ENCODE data around the gene CCDC88B. TPM values are rescaled to one million over a fixed set of nuclear protein-coding genes. Genes with fewer than 3 reads are reported as not detected.

Gene CCDC88B
- polyA plus RNA-seq, 1 donor from 2014 or later: 1.3 TPM

DNA sequence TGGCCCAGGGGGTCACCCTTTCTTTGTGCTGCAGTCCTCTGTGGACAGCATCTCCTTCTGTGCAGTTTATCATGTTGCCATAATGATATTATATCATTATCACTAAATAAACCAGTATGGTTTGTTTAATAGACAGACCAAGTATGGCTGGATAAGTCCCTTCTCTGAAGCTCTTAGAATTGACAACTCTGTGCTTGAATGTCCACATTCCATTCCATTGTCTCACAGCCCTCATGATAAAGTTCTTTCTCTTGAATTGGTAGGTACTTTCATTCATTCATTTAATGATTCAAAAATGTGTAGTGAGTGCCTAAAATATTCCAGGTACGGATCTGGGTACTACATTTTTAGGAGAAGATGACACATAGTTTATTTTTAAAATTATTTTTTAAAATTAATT, 26.7 kb downstream of the CCDC88B start:
- H2AFZ ChIP-seq (ENCODE audit: low read depth, low read length): no peak overlapping the region
- no peaks in the 10 kb centered on the region for H3K9me2 ChIP-seq (ENCODE audit: insufficient read depth, low read length)
- H3K4me2 ChIP-seq (ENCODE audit: low read length): no peak overlapping the region
- H3K79me2 ChIP-seq (replicated peaks; ENCODE audit: insufficient read depth, low read length): no peaks in the 10 kb centered on the region
- no peaks in the 10 kb centered on the region for H3K9me3 ChIP-seq (ENCODE audit: low read length)
- TF ChIP-seq, protein P1, sequence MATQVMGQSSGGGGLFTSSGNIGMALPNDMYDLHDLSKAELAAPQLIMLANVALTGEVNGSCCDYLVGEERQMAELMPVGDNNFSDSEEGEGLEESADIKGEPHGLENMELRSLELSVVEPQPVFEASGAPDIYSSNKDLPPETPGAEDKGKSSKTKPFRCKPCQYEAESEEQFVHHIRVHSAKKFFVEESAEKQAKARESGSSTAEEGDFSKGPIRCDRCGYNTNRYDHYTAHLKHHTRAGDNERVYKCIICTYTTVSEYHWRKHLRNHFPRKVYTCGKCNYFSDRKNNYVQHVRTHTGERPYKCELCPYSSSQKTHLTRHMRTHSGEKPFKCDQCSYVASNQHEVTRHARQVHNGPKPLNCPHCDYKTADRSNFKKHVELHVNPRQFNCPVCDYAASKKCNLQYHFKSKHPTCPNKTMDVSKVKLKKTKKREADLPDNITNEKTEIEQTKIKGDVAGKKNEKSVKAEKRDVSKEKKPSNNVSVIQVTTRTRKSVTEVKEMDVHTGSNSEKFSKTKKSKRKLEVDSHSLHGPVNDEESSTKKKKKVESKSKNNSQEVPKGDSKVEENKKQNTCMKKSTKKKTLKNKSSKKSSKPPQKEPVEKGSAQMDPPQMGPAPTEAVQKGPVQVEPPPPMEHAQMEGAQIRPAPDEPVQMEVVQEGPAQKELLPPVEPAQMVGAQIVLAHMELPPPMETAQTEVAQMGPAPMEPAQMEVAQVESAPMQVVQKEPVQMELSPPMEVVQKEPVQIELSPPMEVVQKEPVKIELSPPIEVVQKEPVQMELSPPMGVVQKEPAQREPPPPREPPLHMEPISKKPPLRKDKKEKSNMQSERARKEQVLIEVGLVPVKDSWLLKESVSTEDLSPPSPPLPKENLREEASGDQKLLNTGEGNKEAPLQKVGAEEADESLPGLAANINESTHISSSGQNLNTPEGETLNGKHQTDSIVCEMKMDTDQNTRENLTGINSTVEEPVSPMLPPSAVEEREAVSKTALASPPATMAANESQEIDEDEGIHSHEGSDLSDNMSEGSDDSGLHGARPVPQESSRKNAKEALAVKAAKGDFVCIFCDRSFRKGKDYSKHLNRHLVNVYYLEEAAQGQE (IDR thresholded peaks at IDR 0.05; ENCODE audit: borderline replicate concordance): no peak
- TF ChIP-seq RAD21 (conservative IDR thresholded peaks at IDR 0.05) (no peak), SMC3 (conservative IDR thresholded peaks at IDR 0.05; ENCODE audit: poor library complexity) (no peak), EP300 (conservative IDR thresholded peaks at IDR 0.05; ENCODE audit: poor library complexity, severe bottlenecking) (no peak), POLR2AphosphoS5 (IDR thresholded peaks at IDR 0.05) (no peak), TAF1 (IDR thresholded peaks at IDR 0.05; ENCODE audit: low read depth) (no peak), MXI1 (conservative IDR thresholded peaks at IDR 0.05; ENCODE audit: poor library complexity, severe bottlenecking) (no peak), EZH2 (IDR thresholded peaks at IDR 0.05; ENCODE audit: borderline replicate concordance, insufficient read depth, low read length, poor library complexity, severe bottlenecking) (no peak)
- TF ChIP-seq, protein P2, sequence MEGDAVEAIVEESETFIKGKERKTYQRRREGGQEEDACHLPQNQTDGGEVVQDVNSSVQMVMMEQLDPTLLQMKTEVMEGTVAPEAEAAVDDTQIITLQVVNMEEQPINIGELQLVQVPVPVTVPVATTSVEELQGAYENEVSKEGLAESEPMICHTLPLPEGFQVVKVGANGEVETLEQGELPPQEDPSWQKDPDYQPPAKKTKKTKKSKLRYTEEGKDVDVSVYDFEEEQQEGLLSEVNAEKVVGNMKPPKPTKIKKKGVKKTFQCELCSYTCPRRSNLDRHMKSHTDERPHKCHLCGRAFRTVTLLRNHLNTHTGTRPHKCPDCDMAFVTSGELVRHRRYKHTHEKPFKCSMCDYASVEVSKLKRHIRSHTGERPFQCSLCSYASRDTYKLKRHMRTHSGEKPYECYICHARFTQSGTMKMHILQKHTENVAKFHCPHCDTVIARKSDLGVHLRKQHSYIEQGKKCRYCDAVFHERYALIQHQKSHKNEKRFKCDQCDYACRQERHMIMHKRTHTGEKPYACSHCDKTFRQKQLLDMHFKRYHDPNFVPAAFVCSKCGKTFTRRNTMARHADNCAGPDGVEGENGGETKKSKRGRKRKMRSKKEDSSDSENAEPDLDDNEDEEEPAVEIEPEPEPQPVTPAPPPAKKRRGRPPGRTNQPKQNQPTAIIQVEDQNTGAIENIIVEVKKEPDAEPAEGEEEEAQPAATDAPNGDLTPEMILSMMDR (IDR thresholded peaks at IDR 0.05; ENCODE audit: poor library complexity, severe bottlenecking): no peak
- no peaks in the 10 kb centered on the region for H3K36me3 ChIP-seq (ENCODE audit: insufficient read depth, low read length)
- H3F3A ChIP-seq (ENCODE audit: insufficient read depth, low read length, poor library complexity, severe bottlenecking): no peaks in the 10 kb centered on the region
- H3K27ac ChIP-seq (ENCODE audit: low read length): no peak overlapping the region
- no peak overlapping the region for H3K4me3 ChIP-seq (ENCODE audit: low read length)
- no peaks in the 10 kb centered on the region for H4K20me1 ChIP-seq (ENCODE audit: insufficient read depth)
- no peaks in the 10 kb centered on the region for H3K27me3 ChIP-seq (ENCODE audit: insufficient read depth, low read depth, low read length)
- no peak overlapping the region for H3K9ac ChIP-seq (ENCODE audit: low read length)

DNA sequence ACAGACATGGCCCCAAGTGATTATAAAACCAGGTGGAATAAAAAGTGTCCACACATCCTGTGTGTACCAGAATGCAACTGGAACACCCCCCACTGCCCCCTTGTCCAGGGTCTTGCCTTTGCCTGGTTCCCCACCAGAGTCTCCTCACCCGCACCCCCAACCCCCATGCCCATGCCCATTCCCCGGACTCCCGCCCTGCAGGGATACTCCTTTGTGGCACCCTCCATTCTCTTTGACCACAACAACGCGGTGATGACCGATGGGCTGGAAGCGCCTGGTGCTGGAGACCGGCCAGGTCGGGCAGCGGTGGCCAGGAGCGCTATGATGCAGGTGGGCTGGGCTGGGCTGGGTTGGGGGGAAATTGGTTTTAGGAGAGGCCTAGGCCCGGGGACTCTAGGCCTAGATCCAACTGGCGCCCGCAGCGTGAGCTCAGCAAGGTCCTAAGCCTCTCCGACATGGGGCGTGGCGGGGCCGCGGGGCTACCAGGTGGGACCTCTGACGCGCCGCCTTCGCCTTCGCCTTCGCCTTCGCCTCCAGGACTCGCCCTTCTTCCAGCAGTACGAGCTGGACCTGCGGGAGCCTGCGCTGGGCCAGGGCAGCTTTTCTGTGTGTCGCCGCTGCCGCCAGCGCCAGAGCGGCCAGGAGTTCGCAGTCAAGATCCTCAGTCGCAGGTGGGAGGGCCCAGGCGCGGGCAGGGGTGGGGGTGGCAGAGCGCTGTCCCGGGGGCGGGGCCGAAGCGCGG, 28.1 kb downstream of the CCDC88B start:
- H3K9me2 ChIP-seq (ENCODE audit: insufficient read depth, low read length): no peaks in the 10 kb centered on the region
- no peak overlapping the region for H3K27ac ChIP-seq (ENCODE audit: low read length)
- H3K79me2 ChIP-seq (replicated peaks; ENCODE audit: insufficient read depth, low read length): no peaks in the 10 kb centered on the region
- H3K9me3 ChIP-seq (ENCODE audit: low read length): no peaks in the 10 kb centered on the region
- no peak overlapping the region for H3K9ac ChIP-seq (ENCODE audit: low read length)
- no peaks in the 10 kb centered on the region for H4K20me1 ChIP-seq (ENCODE audit: insufficient read depth)
- no peaks in the 10 kb centered on the region for H3K36me3 ChIP-seq (ENCODE audit: insufficient read depth, low read length)
- no peak overlapping the region for H2AFZ ChIP-seq (ENCODE audit: low read depth, low read length)
- H3K27me3 ChIP-seq (ENCODE audit: insufficient read depth, low read depth, low read length): no peaks in the 10 kb centered on the region
- H3K4me2 ChIP-seq (ENCODE audit: low read length): no peak overlapping the region
- TF ChIP-seq EZH2 (IDR thresholded peaks at IDR 0.05; ENCODE audit: borderline replicate concordance, insufficient read depth, low read length, poor library complexity, severe bottlenecking): no peak
- TF ChIP-seq, protein P1 (IDR thresholded peaks at IDR 0.05; ENCODE audit: borderline replicate concordance): no peak
- TF ChIP-seq RAD21 (conservative IDR thresholded peaks at IDR 0.05): no peak
- H3K4me3 ChIP-seq (ENCODE audit: low read length): no peak overlapping the region
- H3F3A ChIP-seq (ENCODE audit: insufficient read depth, low read length, poor library complexity, severe bottlenecking): no peaks in the 10 kb centered on the region

All from neural cell (in vitro differentiated cells).